Neural progenitor cell (in vitro differentiated cells): ENCODE data around the gene FIGLA. TPM values are rescaled to one million over a fixed set of nuclear protein-coding genes. Genes with fewer than 3 reads are reported as not detected.

Experiments
- DNase-seq: peaks from one replicate; pipeline ENCODE4 v3.0.0-alpha.2; 2016; ENCODE audit warnings: low spot score
- H2AFZ ChIP-seq: fragments of 200-600 bp; sonication (generic); replicated peaks from 2 replicates; pipeline ENCODE4 v1.6.1; 2016; ENCODE audit warnings: antibody characterized with exemption
- H3F3A ChIP-seq: fragments of 200-600 bp; sonication (generic); 2 replicates; pipeline ENCODE4 v1.6.1; 2016; ENCODE audit warnings: antibody characterized with exemption, low read depth
- H3K27ac ChIP-seq: fragments of 200-600 bp; sonication (generic); 2 replicates; pipeline ENCODE4 v1.5.1; 2016; ENCODE audit warnings: mild to moderate bottlenecking
- H3K27me3 ChIP-seq: fragments of 200-600 bp; sonication (generic); 2 replicates; pipeline ENCODE4 v1.6.1; 2016; ENCODE audit warnings: mild to moderate bottlenecking, moderate library complexity
- H3K36me3 ChIP-seq: fragments of 200-600 bp; sonication (generic); 2 replicates; pipeline ENCODE4 v1.5.1; 2016
- H3K4me1 ChIP-seq: fragments of 200-600 bp; sonication (generic); 2 replicates; pipeline ENCODE4 v1.6.1; 2016; ENCODE audit warnings: mixed run types
- H3K4me2 ChIP-seq: fragments of 200-600 bp; sonication (generic); 2 replicates; pipeline ENCODE4 v1.6.1; 2016
- H3K4me3 ChIP-seq: fragments of 200-600 bp; sonication (generic); 2 replicates; pipeline ENCODE4 v1.5.1; 2016
- H3K79me2 ChIP-seq: fragments of 200-600 bp; sonication (generic); 2 replicates; pipeline ENCODE4 v1.6.1; 2016; ENCODE audit warnings: low read depth
- H3K9ac ChIP-seq: fragments of 200-600 bp; sonication (generic); 2 replicates; pipeline ENCODE4 v1.6.1; 2016
- H3K9me3 ChIP-seq: fragments of 200-600 bp; sonication (generic); 2 replicates; pipeline ENCODE4 v1.5.1; 2016; ENCODE audit warnings: low read depth
- H4K20me1 ChIP-seq: fragments of 200-600 bp; sonication (generic); 2 replicates; pipeline ENCODE4 v1.6.1; 2016; ENCODE audit warnings: low read depth
- H3K27ac Mint-ChIP-seq: 3 replicates; pipeline ENCODE4 v1.8.0; 2021; ENCODE audit warnings: mixed read lengths
- H3K27me3 Mint-ChIP-seq: 2 replicates; pipeline ENCODE4 v1.8.0; 2022; ENCODE audit warnings: low read depth, mild to moderate bottlenecking, inconsistent platforms, moderate library complexity, mixed read lengths; ENCODE audit not compliant: insufficient read depth
- H3K36me3 Mint-ChIP-seq: 3 replicates; pipeline ENCODE4 v1.8.0; 2021; ENCODE audit warnings: mixed read lengths
- H3K4me1 Mint-ChIP-seq: 3 replicates; pipeline ENCODE4 v1.8.0; 2021; ENCODE audit warnings: mixed read lengths
- H3K4me3 Mint-ChIP-seq: 3 replicates; pipeline ENCODE4 v1.8.0; 2021; ENCODE audit warnings: mild to moderate bottlenecking, moderate library complexity, mixed read lengths
- H3K9me3 Mint-ChIP-seq: 3 replicates; pipeline ENCODE4 v1.8.0; 2020; ENCODE audit warnings: mixed read lengths
- EZH2 ChIP-seq: fragments of 200-600 bp; sonication (generic); IDR thresholded peaks from 2 replicates; pipeline ENCODE4 v1.6.1; 2017; ENCODE audit warnings: antibody characterized with exemption, mild to moderate bottlenecking, moderate library complexity
- EZH2phosphoT487 ChIP-seq: fragments of 200-600 bp; sonication (generic); IDR thresholded peaks from 2 replicates; pipeline ENCODE4 v1.6.1; 2017; ENCODE audit warnings: antibody characterized with exemption
- total RNA-seq: library from RNA; depleted of rRNA; stranded (reverse); fragments of >200 nt; gene quantifications from 2 replicates; pipeline ENCODE4 v1.2.3, GENCODE V29; 2015; ENCODE audit warnings: low replicate concordance
- TF ChIP-seq, protein P1 (sequence below): fragments of 200-600 bp; sonication (generic); IDR thresholded peaks from 2 replicates; pipeline ENCODE4 v1.5.1; 2017; ENCODE audit warnings: antibody characterized with exemption, mild to moderate bottlenecking

FIGLA gene
- total RNA-seq, 1 donor from 2014 or later = not detected

DNA sequence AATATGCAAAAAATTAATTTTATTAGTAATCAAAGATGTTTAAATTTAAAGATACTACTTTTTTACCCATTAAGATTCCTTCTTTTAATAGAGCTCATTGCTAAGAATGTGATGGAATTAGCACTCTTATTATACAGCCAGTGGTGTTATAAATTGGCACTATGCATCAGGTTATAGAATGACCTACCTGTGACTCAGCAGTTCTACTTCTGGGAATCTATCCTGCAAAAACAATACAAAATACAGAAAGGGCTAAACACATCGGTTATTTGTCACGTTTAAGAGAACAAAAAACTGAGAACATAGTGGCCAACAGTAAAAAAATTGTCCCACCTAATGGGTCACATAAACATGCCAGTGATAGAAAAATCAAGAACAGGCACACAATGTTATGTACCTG, 13.0 kb downstream of the FIGLA start:
- no peaks in the 10 kb centered on the region for H3K36me3 ChIP-seq
- no peak overlapping the region for H3K4me3 ChIP-seq
- no peaks in the 10 kb centered on the region for H3K9me3 ChIP-seq
- H4K20me1 ChIP-seq = no peaks in the 10 kb centered on the region
- no peak overlapping the region for H3K27ac ChIP-seq
- no peaks in the 10 kb centered on the region for H3K27me3 ChIP-seq
- no peak overlapping the region for H3K9ac ChIP-seq
- DNase-seq = no peak
- no peak for TF ChIP-seq EZH2
- TF ChIP-seq, protein P1, sequence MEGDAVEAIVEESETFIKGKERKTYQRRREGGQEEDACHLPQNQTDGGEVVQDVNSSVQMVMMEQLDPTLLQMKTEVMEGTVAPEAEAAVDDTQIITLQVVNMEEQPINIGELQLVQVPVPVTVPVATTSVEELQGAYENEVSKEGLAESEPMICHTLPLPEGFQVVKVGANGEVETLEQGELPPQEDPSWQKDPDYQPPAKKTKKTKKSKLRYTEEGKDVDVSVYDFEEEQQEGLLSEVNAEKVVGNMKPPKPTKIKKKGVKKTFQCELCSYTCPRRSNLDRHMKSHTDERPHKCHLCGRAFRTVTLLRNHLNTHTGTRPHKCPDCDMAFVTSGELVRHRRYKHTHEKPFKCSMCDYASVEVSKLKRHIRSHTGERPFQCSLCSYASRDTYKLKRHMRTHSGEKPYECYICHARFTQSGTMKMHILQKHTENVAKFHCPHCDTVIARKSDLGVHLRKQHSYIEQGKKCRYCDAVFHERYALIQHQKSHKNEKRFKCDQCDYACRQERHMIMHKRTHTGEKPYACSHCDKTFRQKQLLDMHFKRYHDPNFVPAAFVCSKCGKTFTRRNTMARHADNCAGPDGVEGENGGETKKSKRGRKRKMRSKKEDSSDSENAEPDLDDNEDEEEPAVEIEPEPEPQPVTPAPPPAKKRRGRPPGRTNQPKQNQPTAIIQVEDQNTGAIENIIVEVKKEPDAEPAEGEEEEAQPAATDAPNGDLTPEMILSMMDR = no peak
- TF ChIP-seq EZH2phosphoT487 = no peak
- no peaks in the 10 kb centered on the region for H3K79me2 ChIP-seq
- Mint-ChIP-seq H3K27ac (no peak overlapping the region), H3K27me3 (peaks cover 8% of the 10 kb centered on the region), H3K4me3 (no peak overlapping the region), H3K9me3 (no peaks in the 10 kb centered on the region), H3K36me3 (no peaks in the 10 kb centered on the region), H3K4me1 (peaks cover 3% of the 10 kb centered on the region)
- H3K4me1 ChIP-seq = no peaks in the 10 kb centered on the region
- no peaks in the 10 kb centered on the region for H3F3A ChIP-seq
- H2AFZ ChIP-seq = no peak overlapping the region
- H3K4me2 ChIP-seq = no peak overlapping the region

DNA sequence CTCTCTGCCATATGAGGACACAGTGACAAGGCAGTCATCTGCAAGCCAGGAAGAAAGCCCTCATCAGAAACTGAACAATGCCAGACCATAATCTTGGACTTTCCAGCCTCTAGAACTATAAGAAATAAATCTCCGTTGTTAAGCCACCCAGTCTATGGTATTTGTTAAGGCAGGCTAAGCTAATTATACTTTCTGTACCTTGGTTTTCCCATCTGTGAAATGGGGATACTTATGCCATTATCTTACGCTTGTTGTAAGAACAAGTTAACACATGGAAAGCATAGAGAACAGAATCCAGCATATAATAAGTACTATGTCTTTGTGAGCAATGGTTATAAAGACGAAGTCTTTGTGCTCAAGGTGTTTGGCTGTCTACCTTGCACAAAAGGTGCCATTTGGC, 14.2 kb downstream of the FIGLA start:
- Mint-ChIP-seq H3K36me3 (no peaks in the 10 kb centered on the region), H3K4me3 (no peak overlapping the region), H3K27ac (no peak overlapping the region), H3K4me1 (no peaks in the 10 kb centered on the region), H3K27me3 (peaks cover 8% of the 10 kb centered on the region), H3K9me3 (no peaks in the 10 kb centered on the region)
- no peak for TF ChIP-seq EZH2
- TF ChIP-seq, protein P1 = no peak
- no peaks in the 10 kb centered on the region for H3K36me3 ChIP-seq
- H4K20me1 ChIP-seq = no peaks in the 10 kb centered on the region
- no peak overlapping the region for H3K4me2 ChIP-seq
- H3K4me3 ChIP-seq = no peak overlapping the region
- H3K27ac ChIP-seq = no peak overlapping the region
- no peaks in the 10 kb centered on the region for H3K27me3 ChIP-seq
- DNase-seq = no peak
- H2AFZ ChIP-seq = no peak overlapping the region
- no peaks in the 10 kb centered on the region for H3K79me2 ChIP-seq
- no peaks in the 10 kb centered on the region for H3F3A ChIP-seq
- H3K9ac ChIP-seq = no peak overlapping the region
- no peaks in the 10 kb centered on the region for H3K4me1 ChIP-seq
- no peaks in the 10 kb centered on the region for H3K9me3 ChIP-seq

DNA sequence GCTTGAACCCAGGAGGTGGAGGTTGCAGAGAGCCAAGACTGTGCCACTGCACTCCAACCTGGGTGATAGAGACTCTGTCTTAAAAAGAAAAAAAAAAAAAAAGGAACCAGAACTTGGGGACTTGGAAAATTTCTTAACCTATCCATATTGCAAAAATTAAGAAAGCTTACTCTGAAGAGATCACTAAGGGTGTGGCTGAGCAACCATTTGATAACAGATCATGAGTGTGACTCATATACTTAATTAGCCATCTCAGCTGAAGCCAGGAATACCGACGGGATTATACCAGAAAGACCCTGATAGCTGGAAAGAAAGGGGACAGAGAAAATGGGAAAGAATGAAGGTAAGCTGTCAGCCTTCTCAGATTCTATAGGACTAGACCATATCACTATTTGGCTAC, 15.3 kb downstream of the FIGLA start:
- Histone ChIP-seq H3K9ac (no peak overlapping the region), H2AFZ (no peak overlapping the region), H3K4me1 (no peaks in the 10 kb centered on the region), H3K27me3 (no peaks in the 10 kb centered on the region), H4K20me1 (no peaks in the 10 kb centered on the region), H3K36me3 (no peaks in the 10 kb centered on the region), H3K27ac (no peak overlapping the region), H3K4me2 (no peak overlapping the region), H3K4me3 (no peak overlapping the region), H3K79me2 (no peaks in the 10 kb centered on the region), H3K9me3 (no peaks in the 10 kb centered on the region), H3F3A (no peaks in the 10 kb centered on the region)
- DNase-seq = no peak
- no peaks in the 10 kb centered on the region for H3K9me3 Mint-ChIP-seq
- no peaks in the 10 kb centered on the region for H3K36me3 Mint-ChIP-seq
- H3K27me3 Mint-ChIP-seq = peaks cover 6% of the 10 kb centered on the region
- no peak overlapping the region for H3K4me3 Mint-ChIP-seq
- H3K4me1 Mint-ChIP-seq = no peaks in the 10 kb centered on the region
- TF ChIP-seq EZH2phosphoT487 = no peak
- no peak for TF ChIP-seq EZH2
- no peak overlapping the region for H3K27ac Mint-ChIP-seq

DNA sequence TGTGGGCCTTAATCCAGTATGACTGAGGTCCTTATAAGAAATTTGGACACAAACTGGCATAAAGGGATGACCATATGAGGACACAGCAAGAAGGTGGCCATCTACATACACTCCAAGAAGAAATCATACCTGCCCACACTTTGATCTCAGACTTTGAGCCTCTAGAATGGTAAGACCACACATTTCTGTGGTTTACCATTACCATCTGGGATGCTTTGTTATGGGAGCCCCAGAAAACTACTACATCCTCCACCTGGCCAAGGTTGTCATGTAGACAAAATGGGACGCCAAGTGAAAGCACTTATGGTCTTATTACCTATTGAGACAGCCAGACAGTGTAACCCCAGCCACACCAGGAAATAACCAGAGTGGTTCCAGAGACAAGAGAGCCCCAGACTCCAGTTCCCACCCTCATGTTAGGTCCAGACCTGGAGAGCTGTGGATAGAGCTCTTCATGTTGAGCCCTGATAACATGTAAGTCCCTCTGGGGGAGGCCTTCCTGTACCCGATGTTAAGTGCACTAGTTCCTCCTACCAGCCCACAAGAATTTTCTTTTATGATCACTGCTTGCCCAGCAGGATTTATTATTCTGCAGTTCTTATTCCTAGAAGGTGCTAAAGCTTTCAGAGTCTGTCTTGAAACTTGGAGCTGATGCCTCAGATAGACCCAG, 17.8 kb downstream of the FIGLA start:
- Histone ChIP-seq H3K4me1 (no peaks in the 10 kb centered on the region), H3K9me3 (no peaks in the 10 kb centered on the region), H3F3A (peaks cover 16% of the 10 kb centered on the region), H4K20me1 (no peaks in the 10 kb centered on the region), H3K9ac (no peak overlapping the region), H2AFZ (no peak overlapping the region), H3K4me3 (no peak overlapping the region), H3K79me2 (no peaks in the 10 kb centered on the region), H3K36me3 (no peaks in the 10 kb centered on the region), H3K27me3 (no peaks in the 10 kb centered on the region), H3K4me2 (no peak overlapping the region), H3K27ac (no peak overlapping the region)
- DNase-seq = no peak
- no peaks in the 10 kb centered on the region for H3K9me3 Mint-ChIP-seq
- peaks cover 4% of the 10 kb centered on the region for H3K4me1 Mint-ChIP-seq
- H3K4me3 Mint-ChIP-seq = no peak overlapping the region
- peaks cover 3% of the 10 kb centered on the region for H3K27me3 Mint-ChIP-seq
- TF ChIP-seq, protein P1 = no peak
- TF ChIP-seq EZH2phosphoT487 (no peak), EZH2 (no peak)
- H3K36me3 Mint-ChIP-seq = no peaks in the 10 kb centered on the region
- H3K27ac Mint-ChIP-seq = no peak overlapping the region
